CD4-positive, alpha-beta T cell (primary cell): ENCODE results near the gene ARL15. TPM values are rescaled to one million over a fixed set of nuclear protein-coding genes. Genes with fewer than 3 reads are reported as not detected.

Experiments
- ATAC-seq: fragments of 200-7000 bp; cut with Tn5 transposase; one replicate; pipeline ENCODE4 v1.10.0; 2022; ENCODE audit warnings: mild to moderate bottlenecking; ENCODE audit not compliant: poor library complexity
- CTCF ChIA-PET: fragments of 350-600 bp; sonication (Branson Sonifier 250); formaldehyde crosslinking; loops from one replicate; lab custom pipeline; 2021; ENCODE audit warnings: antibody characterized with exemption, inconsistent platforms; lab: Charles Lee
- POLR2A ChIA-PET: fragments of 350-600 bp; sonication (Branson Sonifier 250); formaldehyde crosslinking; loops from one replicate; lab custom pipeline; 2021; ENCODE audit warnings: antibody characterized with exemption, inconsistent platforms; lab: Charles Lee
- DNase-seq, 14 experiments: peaks; one replicate each; pipeline ENCODE4 v3.0.0-alpha.2; 2013 to 2020; ENCODE audit warnings: mixed read lengths in 2 of 14
- H3K27ac ChIP-seq, 2 donors: one replicate each; pipeline versions ENCODE4 v1.5.1 to v1.7.0; 2013; ENCODE audit warnings: low read length in 2 of 2, low read depth in 1 of 2, mild to moderate bottlenecking in 1 of 2
- H3K27me3 ChIP-seq, 2 experiments: 1 replicate in 1 of 2; 2 replicates in 1 of 2; pipeline versions ENCODE4 v1.6.1 to v1.7.0; 2013; ENCODE audit warnings: low read length in 2 of 2, control low read depth in 1 of 2, mild to moderate bottlenecking in 1 of 2, moderate library complexity in 1 of 2; ENCODE audit not compliant: insufficient read depth in 2 of 2, control insufficient read depth in 1 of 2
- H3K36me3 ChIP-seq: one replicate; pipeline ENCODE4 v1.6.1; 2013; ENCODE audit warnings: low read length, control low read depth; ENCODE audit not compliant: insufficient read depth
- H3K4me1 ChIP-seq: one replicate; pipeline ENCODE4 v1.6.1; 2013; ENCODE audit warnings: low read length, control low read depth; ENCODE audit not compliant: insufficient read depth
- H3K4me3 ChIP-seq: one replicate; pipeline ENCODE4 v1.5.1; 2013; ENCODE audit warnings: mild to moderate bottlenecking, low read length, moderate library complexity
- H3K9me3 ChIP-seq, 2 experiments: 1 replicate in 1 of 2; 2 replicates in 1 of 2; pipeline versions ENCODE4 v1.6.1 to v1.7.0; 2013; ENCODE audit warnings: low read length in 2 of 2, mild to moderate bottlenecking in 2 of 2, control low read depth in 1 of 2, moderate library complexity in 1 of 2; ENCODE audit not compliant: control insufficient read depth in 1 of 2, insufficient read depth in 1 of 2
- H3K27ac Mint-ChIP-seq: one replicate; pipeline ENCODE4 v1.8.0; 2020; ENCODE audit warnings: mixed read lengths
- H3K27me3 Mint-ChIP-seq: one replicate; pipeline ENCODE4 v1.8.0; 2021; ENCODE audit warnings: mixed read lengths
- H3K36me3 Mint-ChIP-seq: one replicate; pipeline ENCODE4 v1.8.0; 2021; ENCODE audit warnings: low read depth, mixed read lengths
- H3K4me1 Mint-ChIP-seq: one replicate; pipeline ENCODE4 v1.8.0; 2021; ENCODE audit warnings: low read depth, mixed read lengths
- H3K4me3 Mint-ChIP-seq: one replicate; pipeline ENCODE4 v1.8.0; 2020; ENCODE audit warnings: mild to moderate bottlenecking, mixed read lengths
- H3K9me3 Mint-ChIP-seq: one replicate; pipeline ENCODE4 v1.8.0; 2020; ENCODE audit warnings: mixed read lengths
- CTCF ChIP-seq: fragments of 200-600 bp; IDR thresholded peaks from one replicate; pipeline ENCODE4 v1.8.0; 2022; ENCODE audit warnings: antibody characterized with exemption, mild to moderate bottlenecking
- intact Hi-C, 2 experiments: fragments of 100-400 bp; cut with DNase I in 1 of 2; cut with micrococcal nuclease in 1 of 2; formaldehyde crosslinking; loops; one replicate each; pipeline versions ENCODE4 v1.15.1 to v1.9.0; 2023 to 2025; cut with DNase I, micrococcal nuclease
- total RNA-seq, 174 experiments: library from RNA in 2 of 174; stranded (reverse) in 2 of 174; gene quantifications; one replicate each; pipeline ENCODE4 v1.2.3 and lab custom pipeline; 2021 to 2026

ARL15 gene
- total RNA-seq, 2 experiments from 2014 or later, result 9.1 to 10.6 TPM

- H3K4me3 Mint-ChIP-seq, result no peak overlapping the region
- H3K27me3 ChIP-seq, result no peaks in the 10 kb centered on the region
- no peaks in the 10 kb centered on the region for H3K27me3 Mint-ChIP-seq
- H3K27ac ChIP-seq, result no peak overlapping the region
- peaks cover 6% of the 10 kb centered on the region for H3K36me3 Mint-ChIP-seq
- intact Hi-C loops, result no loop called here
- H3K36me3 ChIP-seq, result no peaks in the 10 kb centered on the region
- POLR2A ChIA-PET, result no interaction called here
- H3K27ac Mint-ChIP-seq, result no peak overlapping the region
- no peak overlapping the region for H3K4me3 ChIP-seq
- no peak for TF ChIP-seq CTCF
- DNase-seq (no peak), ATAC-seq (no peak)
- no peaks in the 10 kb centered on the region for H3K4me1 ChIP-seq
- H3K9me3 ChIP-seq, result no peaks in the 10 kb centered on the region
- H3K9me3 Mint-ChIP-seq, result no peaks in the 10 kb centered on the region
- CTCF ChIA-PET, result no interaction called here
- H3K4me1 Mint-ChIP-seq, result no peaks in the 10 kb centered on the region
Measured at GRCh38 chr5:53932351-53932750, 378.0 kb downstream of the ARL15 start.

GRCh38 chr5:53930457-53930856 lies 379.9 kb downstream of the ARL15 start:
- Histone ChIP-seq H3K27ac (no peak overlapping the region), H3K36me3 (no peaks in the 10 kb centered on the region), H3K4me3 (no peak overlapping the region), H3K4me1 (no peaks in the 10 kb centered on the region), H3K9me3 (no peaks in the 10 kb centered on the region), H3K27me3 (no peaks in the 10 kb centered on the region)
- ChIA-PET POLR2A (no interaction called here), CTCF (no interaction called here)
- no peaks in the 10 kb centered on the region for H3K9me3 Mint-ChIP-seq
- H3K27me3 Mint-ChIP-seq, result no peaks in the 10 kb centered on the region
- ATAC-seq, result no peak
- no peaks in the 10 kb centered on the region for H3K4me1 Mint-ChIP-seq
- intact Hi-C loops, result no loop called here
- no peak for DNase-seq
- no peak overlapping the region for H3K27ac Mint-ChIP-seq
- H3K36me3 Mint-ChIP-seq, result no peaks in the 10 kb centered on the region
- H3K4me3 Mint-ChIP-seq, result no peak overlapping the region
- no peak for TF ChIP-seq CTCF

DNA sequence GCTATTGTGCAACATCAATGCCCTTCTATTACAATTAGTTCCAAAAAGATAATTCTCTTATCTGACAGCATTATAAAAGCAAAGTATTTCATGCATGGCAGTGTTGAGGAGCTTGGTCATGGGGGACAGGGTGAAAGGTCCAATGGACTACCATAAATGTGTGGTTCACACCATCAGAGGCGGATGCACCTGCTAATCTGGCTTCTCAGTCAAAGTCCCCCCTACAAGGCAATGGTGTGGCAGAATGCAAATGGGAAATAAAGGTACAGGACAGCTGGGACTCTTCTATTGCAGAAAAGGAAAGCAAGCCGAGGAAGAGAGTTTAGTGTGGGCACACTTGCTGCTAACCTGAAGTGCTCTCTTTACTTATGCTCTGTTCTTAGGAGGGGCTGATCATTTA lies 380.8 kb downstream of the ARL15 start:
- ATAC-seq, result no peak

More for the DNA sequence above, 380.8 kb downstream of the ARL15 start:
- Mint-ChIP-seq H3K27ac (no peak overlapping the region), H3K4me3 (no peak overlapping the region), H3K4me1 (no peaks in the 10 kb centered on the region), H3K27me3 (no peaks in the 10 kb centered on the region), H3K36me3 (no peaks in the 10 kb centered on the region), H3K9me3 (no peaks in the 10 kb centered on the region)
- Histone ChIP-seq H3K27ac (no peak overlapping the region), H3K4me3 (no peak overlapping the region), H3K4me1 (no peaks in the 10 kb centered on the region), H3K27me3 (no peaks in the 10 kb centered on the region), H3K36me3 (no peaks in the 10 kb centered on the region), H3K9me3 (no peaks in the 10 kb centered on the region)
- no peak for DNase-seq
- POLR2A ChIA-PET, result no interaction called here
- TF ChIP-seq CTCF, result no peak
- CTCF ChIA-PET, result no interaction called here
- intact Hi-C loops, result no loop called here
